Stimulated activated CD4-positive, alpha-beta T cell treated with anti-CD3 and anti-CD28 coated beads, TNF-alpha, amount 100 ng/mL, for 48 hours (primary cell): ENCODE measurements around the gene KIF18B.
A peak's percentile ranks its signal among the peaks of the same experiment; 100 is the strongest.

Experiments used
- DNase-seq, 3 donors: peaks; one replicate each; pipeline ENCODE4 v3.0.0-alpha.2; 2020; ENCODE audit warnings: low read depth in 3 of 3

KIF18B gene

DNA sequence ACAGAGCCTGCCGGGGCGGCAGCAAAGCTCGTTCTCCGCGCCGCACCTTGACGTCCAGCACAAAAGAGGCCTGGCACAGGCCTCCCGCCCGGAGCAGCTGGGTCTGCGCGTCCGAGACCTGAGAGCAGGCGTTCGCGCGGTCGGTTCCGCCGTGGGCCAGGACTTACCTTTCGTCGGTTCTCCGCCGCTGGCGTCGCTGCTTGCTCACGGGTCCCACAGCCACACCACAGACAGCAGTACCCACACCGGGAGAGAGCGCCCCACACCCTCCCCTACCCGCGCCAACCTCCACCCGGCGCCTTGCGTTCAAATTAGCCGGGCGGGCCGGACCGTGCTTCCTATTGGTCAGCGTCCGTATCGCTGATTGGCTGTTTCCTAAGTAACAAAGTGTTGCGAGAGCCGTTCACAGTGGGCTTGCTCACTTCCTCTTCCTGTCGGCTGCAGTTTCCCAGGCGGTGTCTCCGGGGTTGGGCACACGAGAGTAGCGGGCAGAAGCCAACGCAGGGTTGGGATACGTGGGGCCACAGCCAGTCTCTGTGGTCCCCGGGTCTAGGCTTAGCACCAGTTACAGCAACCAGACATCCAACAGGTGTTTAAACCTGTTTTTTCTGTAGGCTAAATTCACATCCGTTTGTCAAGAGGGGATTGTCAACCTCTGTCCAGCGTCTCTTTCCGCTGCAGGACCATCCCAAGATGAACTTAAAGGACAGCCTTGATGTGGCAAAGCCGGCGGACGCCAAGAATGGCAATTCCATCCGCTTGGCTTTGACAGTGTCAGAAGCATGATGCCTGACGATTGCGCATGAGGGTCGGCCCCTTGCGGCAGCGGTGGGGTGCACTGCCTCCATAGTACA lies at the start of gene KIF18B:
TSS of gene KIF18B (minus strand) at position 313 of the 854 bp plus-strand sequence. CDS start 11,429 bp downstream, outside the sequence.
- DNase-seq, result peak; percentile 89 to 91 (median 90)

- no peak for DNase-seq
These were observed 48.7 kb upstream of the KIF18B start for GRCh38 chr17:44996304-44996703.

DNA sequence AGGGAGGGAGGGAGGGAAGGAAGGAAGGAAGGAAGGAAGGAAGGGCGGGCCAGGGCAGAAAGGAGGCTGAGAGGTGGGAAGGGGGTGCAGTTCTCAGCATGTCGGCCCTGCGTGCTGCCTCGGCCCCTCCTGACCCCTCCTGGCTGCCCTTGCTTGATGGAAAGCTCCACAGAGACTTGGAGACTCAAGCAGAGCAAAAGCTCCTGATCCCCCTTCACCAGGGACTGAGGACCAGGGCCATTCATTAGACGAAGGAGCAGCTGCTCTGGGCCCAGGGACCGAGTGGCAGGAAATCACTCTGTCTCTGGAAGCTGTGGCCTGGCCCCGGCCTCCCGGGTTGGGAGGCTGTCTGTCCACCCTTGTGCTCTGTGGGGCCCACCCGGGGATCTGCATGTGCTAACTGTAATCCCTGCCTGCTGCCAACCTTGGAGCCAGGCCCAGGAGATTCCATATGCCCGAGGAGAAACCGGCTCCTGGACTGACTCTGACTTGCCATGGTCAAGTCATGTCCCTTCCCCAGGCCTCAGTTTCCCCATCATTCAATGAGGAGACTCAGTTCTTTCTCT lies 47.9 kb upstream of the KIF18B start:
- no peak for DNase-seq

DNA sequence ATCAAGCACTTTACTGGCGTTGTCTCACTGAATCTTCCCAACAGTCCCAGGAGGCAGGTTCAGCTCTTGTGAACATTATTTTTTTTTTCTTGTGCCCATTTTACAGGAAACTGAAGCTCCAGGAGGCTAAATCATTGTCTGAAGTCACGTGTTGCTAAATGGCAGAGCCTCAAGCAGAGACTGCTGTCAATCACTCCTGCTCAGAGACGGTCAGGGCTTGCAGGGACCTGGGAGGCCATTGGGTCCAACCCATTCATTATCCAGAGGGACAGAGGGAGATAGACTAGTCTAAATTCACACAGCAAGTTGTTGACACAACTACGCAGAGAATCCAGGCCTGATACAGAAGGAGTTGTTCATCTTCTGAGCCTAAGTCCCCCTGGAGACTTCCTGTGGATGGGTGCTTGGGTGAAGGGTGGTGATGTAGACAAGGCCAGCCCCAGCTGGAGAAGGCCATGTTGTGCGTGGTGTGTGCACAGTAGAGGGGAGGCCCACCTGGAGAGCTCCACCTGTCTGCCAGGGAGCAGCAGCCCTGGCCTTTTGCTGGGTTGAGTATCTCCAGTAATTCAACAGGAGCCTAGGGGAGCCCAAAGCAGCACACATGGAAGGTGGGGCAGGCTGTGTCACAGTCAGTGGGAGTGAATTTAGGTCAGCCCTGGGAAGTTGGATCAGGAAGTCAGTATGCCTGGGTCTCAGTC lies 44.8 kb upstream of the KIF18B start:
- DNase-seq, result no peak

DNA sequence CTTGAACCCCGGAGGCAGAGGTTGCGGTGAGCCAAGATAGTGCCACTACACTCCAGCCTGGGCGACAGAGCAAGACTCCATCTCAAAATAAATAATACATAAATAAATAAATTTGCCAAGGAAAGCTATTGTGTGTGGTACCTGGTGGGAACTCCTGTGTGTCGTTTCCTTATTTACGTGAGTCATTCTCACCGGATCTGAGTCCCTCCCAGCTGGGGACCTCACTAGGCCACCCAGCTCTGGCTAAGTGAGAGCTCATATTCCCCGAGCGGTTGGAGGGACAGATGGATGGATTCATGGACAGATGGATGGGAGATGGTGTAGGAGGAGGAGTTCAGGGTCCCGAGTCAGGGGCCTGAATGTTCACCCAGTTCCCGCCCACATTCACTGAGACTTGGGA lies 43.4 kb upstream of the KIF18B start:
- DNase-seq, result no peak

DNA sequence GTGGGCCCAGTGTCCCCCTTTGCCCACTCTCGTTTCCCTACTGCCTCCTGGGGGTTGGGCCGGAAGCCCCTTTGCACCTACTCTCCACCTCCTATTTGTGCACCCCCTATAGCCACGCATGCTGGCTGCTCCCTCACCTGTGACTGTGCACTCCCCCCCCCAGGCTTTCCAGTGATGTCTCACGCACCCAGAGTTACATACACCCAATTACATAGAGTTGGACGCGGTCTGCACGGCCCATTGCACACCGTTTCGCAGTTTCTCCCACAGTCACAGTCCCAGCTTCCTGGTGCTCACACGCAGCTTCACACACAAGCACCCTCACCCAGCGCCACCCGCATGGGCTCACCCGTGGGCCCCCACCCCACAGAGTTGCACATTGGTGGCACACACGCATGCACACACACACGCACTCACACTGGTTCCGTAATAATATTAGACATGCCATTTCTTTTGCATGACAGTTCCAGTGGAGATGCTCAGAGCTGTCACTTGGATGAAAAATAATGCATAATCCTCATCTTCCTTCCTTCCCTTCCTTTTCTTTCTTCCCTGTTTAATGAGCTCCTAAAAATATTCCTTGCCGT lies 42.1 kb upstream of the KIF18B start:
- no peak for DNase-seq

DNA sequence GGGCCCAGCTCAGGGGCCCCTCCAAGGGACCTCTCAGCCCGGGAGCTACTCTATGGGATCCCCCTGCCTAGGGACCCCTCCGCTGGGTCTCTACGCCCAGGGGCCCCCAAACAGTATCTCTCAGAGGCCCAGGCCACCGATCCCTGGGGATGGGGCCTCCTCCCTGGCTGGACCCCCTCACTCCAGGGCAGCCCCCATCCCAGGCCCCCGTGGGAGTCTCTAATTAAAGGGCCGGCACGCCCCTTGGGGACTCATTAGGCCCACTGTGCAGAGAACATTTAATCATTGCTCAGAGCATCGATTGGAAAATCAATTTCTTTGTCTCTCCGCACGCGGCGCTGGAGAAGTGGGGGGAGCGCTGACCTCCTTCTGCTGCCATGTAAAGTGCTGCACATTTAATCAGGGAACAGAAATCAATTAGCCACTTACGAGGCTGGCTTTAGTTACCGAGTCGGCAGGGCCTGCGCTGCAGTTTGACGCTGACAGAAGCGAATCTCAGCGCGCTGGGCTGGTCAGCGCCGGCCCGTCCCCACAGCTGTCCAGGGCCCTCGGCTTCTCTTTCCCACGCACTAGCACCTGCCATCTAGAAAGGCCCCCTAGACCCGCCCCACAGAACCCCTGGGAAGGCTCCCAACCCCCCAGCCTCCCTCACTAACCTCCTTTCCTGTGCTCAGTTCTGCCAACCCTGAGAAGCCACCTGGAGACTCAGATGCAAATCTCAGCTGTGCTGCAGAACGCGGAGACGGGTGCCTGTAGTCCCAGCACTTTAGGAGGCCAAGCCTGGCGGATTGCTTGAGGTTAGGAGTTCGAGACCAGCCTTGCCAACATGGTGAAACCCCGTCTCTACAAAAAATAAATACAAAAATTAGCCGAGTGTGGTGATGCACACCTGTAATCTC lies 40.7 kb upstream of the KIF18B start:
- DNase-seq, result no peak

DNA sequence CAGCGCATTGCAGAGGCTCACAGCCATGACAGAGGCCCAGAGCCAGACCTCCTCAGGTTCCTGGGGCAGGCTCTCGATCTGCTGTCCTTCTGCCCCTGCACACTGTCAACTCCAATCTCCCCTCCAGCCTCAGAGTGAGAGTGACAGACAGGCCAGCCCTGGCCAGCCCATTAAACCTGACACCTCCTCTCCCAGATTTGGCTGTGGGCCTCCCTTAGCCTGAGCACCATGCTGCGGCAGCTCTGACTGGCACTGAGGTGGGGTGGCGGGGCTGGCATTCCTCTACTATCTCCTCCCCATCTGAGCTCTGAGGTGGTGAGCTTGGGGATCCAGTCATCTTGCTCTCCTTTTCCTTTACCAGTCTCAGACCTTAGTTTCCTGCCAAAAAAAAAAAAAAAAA lies 36.0 kb upstream of the KIF18B start:
- no peak for DNase-seq

GRCh38 chr17:44982113-44982702 lies 34.6 kb upstream of the KIF18B start:
- no peak for DNase-seq

DNA sequence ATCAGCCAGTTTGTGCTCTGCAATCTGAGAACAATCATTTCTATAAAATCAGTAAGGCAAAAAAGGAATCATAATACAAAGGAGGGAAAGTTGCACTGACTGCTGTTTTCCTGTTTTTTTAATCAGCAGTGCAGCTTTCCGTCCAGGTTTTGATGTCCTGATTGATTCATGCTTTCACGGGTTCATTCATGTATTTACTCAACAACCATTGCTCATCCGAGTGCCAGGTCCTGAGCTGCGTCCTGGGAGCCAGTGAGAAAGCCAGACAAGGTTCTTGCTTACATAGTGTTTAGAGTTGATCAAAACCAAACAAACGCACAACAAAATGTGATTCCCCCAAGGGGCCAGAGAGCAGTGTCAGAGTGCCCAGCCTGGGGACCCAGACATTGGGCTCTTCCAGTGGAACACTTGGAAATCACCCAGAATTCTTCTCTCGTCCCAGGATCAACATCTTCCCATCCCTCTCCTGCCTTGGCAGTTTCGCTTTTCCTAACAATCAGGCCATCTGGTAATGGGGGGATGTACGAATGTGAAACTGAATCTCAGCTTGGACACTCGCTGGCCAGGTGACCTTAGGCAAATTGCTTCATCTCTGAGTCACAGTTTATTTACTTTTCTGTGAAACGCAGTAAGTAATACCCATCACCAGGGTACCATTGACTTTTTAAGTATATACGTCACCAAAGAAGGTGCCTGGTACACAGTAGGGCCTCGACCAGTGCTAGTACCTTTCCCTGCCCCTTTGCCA lies 33.8 kb upstream of the KIF18B start:
- DNase-seq, result no peak

DNA sequence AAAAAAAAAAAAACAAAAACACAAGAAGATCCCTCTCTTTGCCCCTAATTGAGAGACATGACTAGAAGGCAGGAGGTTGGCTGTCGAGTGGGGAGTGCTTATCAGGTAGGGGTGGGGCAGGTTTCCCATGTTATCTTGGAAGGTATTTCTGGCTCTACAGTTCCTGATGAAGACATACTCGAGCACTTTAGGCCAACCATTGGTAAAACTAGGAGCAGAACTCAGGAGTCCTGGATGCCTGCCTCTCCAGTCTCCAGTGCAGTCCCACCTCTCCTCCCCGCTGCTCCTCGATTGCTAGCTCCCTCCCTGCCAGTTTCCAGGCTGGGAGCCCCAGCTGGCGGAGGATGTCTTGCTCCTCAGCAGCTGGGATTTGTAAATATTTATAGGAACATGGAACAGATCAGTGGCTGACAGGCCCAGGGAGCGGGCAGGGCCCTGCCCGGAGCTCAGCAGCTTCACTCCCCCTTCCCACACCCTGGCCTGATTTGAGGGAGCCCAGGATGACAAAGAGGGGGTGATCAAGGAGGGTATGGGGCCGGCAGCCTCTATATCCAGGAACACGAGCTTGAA lies 31.9 kb upstream of the KIF18B start:
- no peak for DNase-seq

GRCh38 chr17:44978807-44979206 lies 31.2 kb upstream of the KIF18B start:
- no peak for DNase-seq

- DNase-seq, result no peak
These were observed 30.4 kb upstream of the KIF18B start for GRCh38 chr17:44977814-44978550.

- no peak for DNase-seq
These were observed 29.5 kb upstream of the KIF18B start for GRCh38 chr17:44977065-44977464.

DNA sequence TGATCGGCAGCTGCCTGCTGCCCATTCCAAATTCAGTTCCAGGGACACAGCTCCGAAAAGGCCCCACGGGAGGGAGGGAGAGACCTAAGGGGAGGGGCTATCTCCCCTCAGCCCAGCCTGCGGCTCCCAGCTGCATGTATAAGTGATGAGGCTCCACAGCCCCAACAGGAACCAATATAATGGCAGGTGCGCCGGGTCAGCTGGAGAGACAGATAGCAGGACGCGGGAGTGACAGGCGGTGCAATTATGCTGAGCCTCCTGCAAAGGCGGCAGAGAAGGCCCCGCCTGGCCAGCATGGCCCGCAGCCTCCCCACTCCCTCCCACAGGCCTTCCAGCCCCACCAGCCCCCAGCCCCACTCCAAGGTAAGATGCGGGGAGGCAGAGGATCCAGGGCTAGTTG lies 28.6 kb upstream of the KIF18B start:
- no peak for DNase-seq

DNA sequence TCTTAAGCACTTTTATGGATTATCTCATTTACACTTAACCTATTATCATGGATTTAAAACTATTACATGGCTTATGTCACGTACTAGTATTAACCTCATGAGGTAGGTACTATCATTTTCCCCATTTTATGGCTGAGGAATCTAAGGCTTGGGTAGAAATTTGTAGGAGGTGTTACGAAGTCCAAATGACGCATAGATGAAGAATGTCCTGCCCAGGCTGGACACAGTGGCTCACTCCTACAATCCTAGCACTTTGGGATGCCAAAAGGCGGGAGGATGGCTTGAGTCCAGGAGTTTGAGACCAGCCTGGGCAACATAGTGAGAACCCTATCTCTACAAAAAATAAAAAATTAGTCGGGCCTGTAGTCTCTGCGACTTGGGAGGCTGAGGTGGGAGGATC lies 25.4 kb upstream of the KIF18B start:
- DNase-seq, result no peak

- DNase-seq, result peak in 2 of 3 donors; percentile 31 to 73
These were observed 24.4 kb upstream of the KIF18B start for GRCh38 chr17:44971776-44972483.

DNA sequence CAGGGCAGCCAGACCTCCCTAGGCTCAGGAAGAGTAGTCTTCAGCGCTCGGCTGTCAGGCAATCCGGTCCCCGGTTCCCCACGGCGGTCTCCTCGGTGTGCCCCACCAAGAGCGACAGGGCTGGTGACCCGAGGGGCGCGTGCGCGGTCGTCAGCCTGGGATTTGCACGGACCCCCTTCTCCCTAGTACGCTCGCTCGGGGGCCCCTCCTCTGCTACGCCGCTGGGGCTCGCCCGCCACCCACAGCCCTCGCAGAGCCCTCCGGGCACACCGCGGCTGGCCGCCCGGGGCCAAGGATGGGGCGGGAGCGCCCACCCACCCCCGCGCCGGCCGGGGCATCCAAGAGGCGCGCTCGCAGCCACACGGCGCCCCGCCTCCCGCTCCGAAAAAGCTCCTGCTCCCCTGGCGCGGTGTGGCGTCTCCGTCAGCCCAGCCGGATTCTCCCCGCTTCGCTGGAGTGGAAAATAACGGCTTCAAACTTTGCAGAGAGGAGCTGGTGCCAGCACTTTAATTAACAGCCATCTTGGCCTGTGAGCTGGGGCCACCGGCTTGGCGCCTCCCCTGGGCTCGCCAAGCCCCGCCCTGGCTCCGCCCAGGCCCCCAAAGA lies 22.7 kb upstream of the KIF18B start:
- DNase-seq, result no peak
